ENCODE data around the gene NPIPB2.

NPIPB2 gene

GRCh38 chr16:11913425-11914079 lies 28.3 kb downstream of the NPIPB2 start:
- no peak for DNase-seq (ENCODE audit: low read depth)
- H3K4me3 ChIP-seq (ENCODE audit: control insufficient read depth, low read depth, low read length) = peak overlapping the region; percentile 97

GRCh38 chr16:11909653-11910545 lies 31.9 kb downstream of the NPIPB2 start:
- no peak for DNase-seq (ENCODE audit: low read depth)
- TF ChIP-seq CTCF (IDR thresholded peaks at IDR 0.05; ENCODE audit: control insufficient read depth, insufficient read depth, low read depth, low read length, missing control alignments) = no peak
- H3K4me3 ChIP-seq (ENCODE audit: control insufficient read depth, low read depth, low read length) = no peak overlapping the region

More at GRCh38 chr16:11913425-11914079, 28.3 kb downstream of the NPIPB2 start:
- TF ChIP-seq CTCF (IDR thresholded peaks at IDR 0.05; ENCODE audit: control insufficient read depth, insufficient read depth, low read depth, low read length, missing control alignments) = no peak

GRCh38 chr16:11907160-11907970 lies 34.5 kb downstream of the NPIPB2 start:
- no peak overlapping the region for H3K4me3 ChIP-seq (ENCODE audit: control insufficient read depth, low read depth, low read length)
- DNase-seq (ENCODE audit: low read depth) = no peak
- no peak for TF ChIP-seq CTCF (IDR thresholded peaks at IDR 0.05; ENCODE audit: control insufficient read depth, insufficient read depth, low read depth, low read length, missing control alignments)

GRCh38 chr16:11903906-11904305 lies 37.9 kb downstream of the NPIPB2 start:
- H3K4me3 ChIP-seq (ENCODE audit: control insufficient read depth, low read depth, low read length) = no peak overlapping the region
- no peak for TF ChIP-seq CTCF (IDR thresholded peaks at IDR 0.05; ENCODE audit: control insufficient read depth, insufficient read depth, low read depth, low read length, missing control alignments)
- DNase-seq (ENCODE audit: low read depth) = no peak

- no peak for DNase-seq (ENCODE audit: low read depth)
- H3K4me3 ChIP-seq (ENCODE audit: control insufficient read depth, low read depth, low read length) = no peak overlapping the region
- TF ChIP-seq CTCF (IDR thresholded peaks at IDR 0.05; ENCODE audit: control insufficient read depth, insufficient read depth, low read depth, low read length, missing control alignments) = no peak
Measured at GRCh38 chr16:11901091-11901490, 40.8 kb downstream of the NPIPB2 start.

GRCh38 chr16:11896486-11897176 lies 45.2 kb downstream of the NPIPB2 start:
- DNase-seq (ENCODE audit: low read depth) = no peak
- no peak for TF ChIP-seq CTCF (IDR thresholded peaks at IDR 0.05; ENCODE audit: control insufficient read depth, insufficient read depth, low read depth, low read length, missing control alignments)

More at GRCh38 chr16:11896486-11897176, 45.2 kb downstream of the NPIPB2 start:
- no peak overlapping the region for H3K4me3 ChIP-seq (ENCODE audit: control insufficient read depth, low read depth, low read length)
